HepG2 (cell line): ENCODE results near the gene CYB5R3. TPM values are rescaled to one million over a fixed set of nuclear protein-coding genes. Genes with fewer than 3 reads are reported as not detected.

ENCODE experiments used
- ARNT2 ChIP-seq: sonication (generic); formaldehyde crosslinking; IDR thresholded peaks from 2 replicates; pipeline ENCODE4 v1.8.0; 2022; ENCODE audit warnings: mild to moderate bottlenecking, low read depth, missing genetic modification reagents, moderate library complexity
- GFI1 ChIP-seq: sonication (generic); formaldehyde crosslinking; IDR thresholded peaks from 2 replicates; pipeline ENCODE4 v1.5.0; 2020; ENCODE audit warnings: missing genetic modification reagents, mild to moderate bottlenecking, borderline replicate concordance
- HOXA5 ChIP-seq: sonication (generic); formaldehyde crosslinking; IDR thresholded peaks from 2 replicates; pipeline ENCODE4 v1.4.0; 2020; ENCODE audit warnings: missing genetic modification reagents
- IRF2 ChIP-seq: IDR thresholded peaks from 2 replicates; pipeline ENCODE4 v1.6.1; 2018; ENCODE audit warnings: missing genetic modification reagents, missing compliant biosample characterization
- KLF16 ChIP-seq, 2 experiments: sonication (generic) in 1 of 2; formaldehyde crosslinking in 1 of 2; IDR thresholded peaks; 2 replicates each; pipeline versions ENCODE4 v1.6.1 to v1.8.0; 2016 to 2023; ENCODE audit warnings: missing genetic modification reagents in 2 of 2, missing compliant biosample characterization in 1 of 2
- KLF9 ChIP-seq: IDR thresholded peaks from 2 replicates; pipeline ENCODE4 v1.6.1; 2016; ENCODE audit warnings: low read depth
- PRMT3 ChIP-seq: sonication (generic); formaldehyde crosslinking; IDR thresholded peaks from 2 replicates; pipeline ENCODE4 v1.8.1; 2022; ENCODE audit warnings: low read depth, mild to moderate bottlenecking, moderate library complexity, missing genetic modification reagents, borderline replicate concordance
- RBFOX2 ChIP-seq: fragments of 200-400 bp; formaldehyde crosslinking; IDR thresholded peaks from 2 replicates; pipeline ENCODE4 v1.6.1; 2017; ENCODE audit warnings: low read depth, mild to moderate bottlenecking, low read length
- RORA ChIP-seq: sonication (generic); formaldehyde crosslinking; IDR thresholded peaks from 2 replicates; pipeline ENCODE4 v1.5.0; 2020; ENCODE audit warnings: mild to moderate bottlenecking, missing genetic modification reagents, moderate library complexity
- TRIM22 ChIP-seq: fragments of 450-650 bp; IDR thresholded peaks from 2 replicates; pipeline ENCODE4 v1.6.1; 2017
- ZBTB20 ChIP-seq: sonication (generic); formaldehyde crosslinking; IDR thresholded peaks from 2 replicates; pipeline ENCODE4 v1.8.1; 2023; ENCODE audit warnings: missing genetic modification reagents, low read depth, mild to moderate bottlenecking, borderline replicate concordance
- ZFP36 ChIP-seq: fragments of 150-350 bp; IDR thresholded peaks from 2 replicates; pipeline ENCODE4 v1.6.1; 2018; ENCODE audit warnings: borderline replicate concordance, low read length, low read depth; ENCODE audit not compliant: partially characterized antibody
- ZNF12 ChIP-seq: sonication (generic); formaldehyde crosslinking; IDR thresholded peaks from 2 replicates; pipeline ENCODE4 v1.5.0; 2020; ENCODE audit warnings: missing genetic modification reagents
- ZNF160 ChIP-seq: sonication (generic); formaldehyde crosslinking; IDR thresholded peaks from 2 replicates; pipeline ENCODE4 v1.8.0; 2022; ENCODE audit warnings: mild to moderate bottlenecking, inconsistent platforms, missing genetic modification reagents
- ZNF550 ChIP-seq: sonication (generic); formaldehyde crosslinking; IDR thresholded peaks from 2 replicates; pipeline ENCODE4 v1.4.0; 2020; ENCODE audit warnings: mild to moderate bottlenecking, missing genetic modification reagents, borderline replicate concordance
- ZNF713 ChIP-seq: sonication (generic); formaldehyde crosslinking; IDR thresholded peaks from 2 replicates; pipeline ENCODE4 v1.4.0; 2020; ENCODE audit warnings: mild to moderate bottlenecking, missing genetic modification reagents
- ZNF775 ChIP-seq: sonication (generic); formaldehyde crosslinking; IDR thresholded peaks from 2 replicates; pipeline ENCODE4 v1.4.0; 2020; ENCODE audit warnings: missing genetic modification reagents, mild to moderate bottlenecking, moderate library complexity, borderline replicate concordance
- ZNF841 ChIP-seq: sonication (generic); formaldehyde crosslinking; IDR thresholded peaks from 2 replicates; pipeline ENCODE4 v1.8.1; 2023; ENCODE audit warnings: missing genetic modification reagents, borderline replicate concordance
- ZSCAN20 ChIP-seq: sonication (generic); formaldehyde crosslinking; IDR thresholded peaks from 2 replicates; pipeline ENCODE4 v1.4.0; 2020; ENCODE audit warnings: missing genetic modification reagents, mild to moderate bottlenecking, borderline replicate concordance
- polyA plus RNA-seq, 8 experiments: library from polyadenylated mRNA; depleted of rRNA in 3 of 8; stranded (reverse) in 7 of 8; unstranded in 1 of 8; fragments of >200 nt; fragmentation: Illumina TruSeq in 4 of 8; extraction: Trizol in 4 of 8; gene quantifications; 2 replicates each; pipeline versions ENCODE4 v1.2.1 to v1.2.3, GENCODE V29; 2011 to 2016; ENCODE audit warnings: low read depth in 4 of 8, missing spikeins in 1 of 8, mixed read lengths in 1 of 8; ENCODE audit not compliant: insufficient read depth in 1 of 8
- total RNA-seq, 5 experiments: library from RNA; depleted of rRNA; stranded (reverse); fragments of >200 nt; fragmentation: Illumina TruSeq; extraction: Trizol; gene quantifications; 2 replicates each; pipeline ENCODE4 v1.2.3, GENCODE V29; 2016; ENCODE audit warnings: low read depth in 1 of 5
- TF ChIP-seq, protein P1 (sequence below): sonication (generic); formaldehyde crosslinking; IDR thresholded peaks from 2 replicates; pipeline ENCODE4 v1.9.0; 2022; ENCODE audit warnings: missing genetic modification reagents, mild to moderate bottlenecking, borderline replicate concordance
- TF ChIP-seq, protein P2 (sequence below): sonication (generic); formaldehyde crosslinking; IDR thresholded peaks from 2 replicates; pipeline ENCODE4 v1.4.0; 2020; ENCODE audit warnings: missing genetic modification reagents, borderline replicate concordance
- TF ChIP-seq, protein P3 (sequence below): sonication (generic); formaldehyde crosslinking; IDR thresholded peaks from 2 replicates; pipeline ENCODE4 v1.4.0; 2020; ENCODE audit warnings: missing genetic modification reagents

Gene CYB5R3
- total and polyA plus RNA-seq, 2 of the 13 experiments (the other 11 are each of a cell fraction or from before 2014, with no cell fraction given): 32.4 to 305 TPM

GRCh38 chr22:42632096-42632495 is 17.1 kb downstream of the CYB5R3 start (continued):
- TF ChIP-seq, protein P1, sequence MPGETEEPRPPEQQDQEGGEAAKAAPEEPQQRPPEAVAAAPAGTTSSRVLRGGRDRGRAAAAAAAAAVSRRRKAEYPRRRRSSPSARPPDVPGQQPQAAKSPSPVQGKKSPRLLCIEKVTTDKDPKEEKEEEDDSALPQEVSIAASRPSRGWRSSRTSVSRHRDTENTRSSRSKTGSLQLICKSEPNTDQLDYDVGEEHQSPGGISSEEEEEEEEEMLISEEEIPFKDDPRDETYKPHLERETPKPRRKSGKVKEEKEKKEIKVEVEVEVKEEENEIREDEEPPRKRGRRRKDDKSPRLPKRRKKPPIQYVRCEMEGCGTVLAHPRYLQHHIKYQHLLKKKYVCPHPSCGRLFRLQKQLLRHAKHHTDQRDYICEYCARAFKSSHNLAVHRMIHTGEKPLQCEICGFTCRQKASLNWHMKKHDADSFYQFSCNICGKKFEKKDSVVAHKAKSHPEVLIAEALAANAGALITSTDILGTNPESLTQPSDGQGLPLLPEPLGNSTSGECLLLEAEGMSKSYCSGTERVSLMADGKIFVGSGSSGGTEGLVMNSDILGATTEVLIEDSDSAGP (CRISPR knock-in tag): 0 out of 2 replicates have a peak, but pooled peaks have one; percentile 29
- TF ChIP-seq ZNF550 (CRISPR knock-in tag): no peak
- TF ChIP-seq RBFOX2: no peak
- TF ChIP-seq KLF9 (CRISPR knock-in tag): no peak
- no peak for TF ChIP-seq ZNF160 (CRISPR knock-in tag)
- TF ChIP-seq ZNF841: no peak
- TF ChIP-seq GFI1 (CRISPR knock-in tag): no peak
- no peak for TF ChIP-seq IRF2 (CRISPR knock-in tag)
- no peak for TF ChIP-seq ARNT2
- TF ChIP-seq ZFP36: no peak
- TF ChIP-seq PRMT3: no peak
- TF ChIP-seq ZNF713 (CRISPR knock-in tag): no peak
- no peak for TF ChIP-seq ZSCAN20 (CRISPR knock-in tag)
- no peak for TF ChIP-seq TRIM22
- TF ChIP-seq HOXA5: no peak
- TF ChIP-seq ZNF775 (CRISPR knock-in tag): no peak
- no peak for TF ChIP-seq KLF16 (CRISPR knock-in tag; IDR thresholded peaks at IDR 0.05)
- TF ChIP-seq, protein P2, sequence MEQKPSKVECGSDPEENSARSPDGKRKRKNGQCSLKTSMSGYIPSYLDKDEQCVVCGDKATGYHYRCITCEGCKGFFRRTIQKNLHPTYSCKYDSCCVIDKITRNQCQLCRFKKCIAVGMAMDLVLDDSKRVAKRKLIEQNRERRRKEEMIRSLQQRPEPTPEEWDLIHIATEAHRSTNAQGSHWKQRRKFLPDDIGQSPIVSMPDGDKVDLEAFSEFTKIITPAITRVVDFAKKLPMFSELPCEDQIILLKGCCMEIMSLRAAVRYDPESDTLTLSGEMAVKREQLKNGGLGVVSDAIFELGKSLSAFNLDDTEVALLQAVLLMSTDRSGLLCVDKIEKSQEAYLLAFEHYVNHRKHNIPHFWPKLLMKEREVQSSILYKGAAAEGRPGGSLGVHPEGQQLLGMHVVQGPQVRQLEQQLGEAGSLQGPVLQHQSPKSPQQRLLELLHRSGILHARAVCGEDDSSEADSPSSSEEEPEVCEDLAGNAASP (CRISPR knock-in tag): no peak
- TF ChIP-seq ZBTB20 (CRISPR knock-in tag): no peak
- TF ChIP-seq ZNF12: no peak
- TF ChIP-seq RORA (CRISPR knock-in tag): no peak
- TF ChIP-seq, protein P3, sequence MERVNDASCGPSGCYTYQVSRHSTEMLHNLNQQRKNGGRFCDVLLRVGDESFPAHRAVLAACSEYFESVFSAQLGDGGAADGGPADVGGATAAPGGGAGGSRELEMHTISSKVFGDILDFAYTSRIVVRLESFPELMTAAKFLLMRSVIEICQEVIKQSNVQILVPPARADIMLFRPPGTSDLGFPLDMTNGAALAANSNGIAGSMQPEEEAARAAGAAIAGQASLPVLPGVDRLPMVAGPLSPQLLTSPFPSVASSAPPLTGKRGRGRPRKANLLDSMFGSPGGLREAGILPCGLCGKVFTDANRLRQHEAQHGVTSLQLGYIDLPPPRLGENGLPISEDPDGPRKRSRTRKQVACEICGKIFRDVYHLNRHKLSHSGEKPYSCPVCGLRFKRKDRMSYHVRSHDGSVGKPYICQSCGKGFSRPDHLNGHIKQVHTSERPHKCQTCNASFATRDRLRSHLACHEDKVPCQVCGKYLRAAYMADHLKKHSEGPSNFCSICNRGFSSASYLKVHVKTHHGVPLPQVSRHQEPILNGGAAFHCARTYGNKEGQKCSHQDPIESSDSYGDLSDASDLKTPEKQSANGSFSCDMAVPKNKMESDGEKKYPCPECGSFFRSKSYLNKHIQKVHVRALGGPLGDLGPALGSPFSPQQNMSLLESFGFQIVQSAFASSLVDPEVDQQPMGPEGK: 0 out of 2 replicates have a peak, but pooled peaks have one; percentile 12
